GM06990 (cell line): ENCODE measurements around the gene GRID1.

Experiments used
- DNase-seq: peaks from one replicate; pipeline ENCODE4 v3.0.0-alpha.2; 2011; ENCODE audit not compliant: insufficient read length; ENCODE audit errors: extremely low read depth
- H3K27me3 ChIP-seq: replicated peaks from 2 replicates; pipeline ENCODE4 v1.6.0; 2011; ENCODE audit warnings: low read length; ENCODE audit not compliant: control insufficient read depth, insufficient read depth
- H3K36me3 ChIP-seq: 2 replicates; pipeline ENCODE4 v1.5.1; 2011; ENCODE audit warnings: low read length; ENCODE audit not compliant: control insufficient read depth, insufficient read depth
- H3K4me3 ChIP-seq: replicated peaks from 2 replicates; pipeline ENCODE4 v1.5.1; 2011; ENCODE audit warnings: low read depth, mild to moderate bottlenecking, control low read depth, low read length
- TF ChIP-seq, protein P1 (sequence below): IDR thresholded peaks from 2 replicates; pipeline ENCODE4 v1.5.1; 2011; ENCODE audit warnings: low read length, control low read depth, mild to moderate bottlenecking, inconsistent platforms; ENCODE audit not compliant: insufficient read depth, poor library complexity, severe bottlenecking

Gene GRID1

DNA sequence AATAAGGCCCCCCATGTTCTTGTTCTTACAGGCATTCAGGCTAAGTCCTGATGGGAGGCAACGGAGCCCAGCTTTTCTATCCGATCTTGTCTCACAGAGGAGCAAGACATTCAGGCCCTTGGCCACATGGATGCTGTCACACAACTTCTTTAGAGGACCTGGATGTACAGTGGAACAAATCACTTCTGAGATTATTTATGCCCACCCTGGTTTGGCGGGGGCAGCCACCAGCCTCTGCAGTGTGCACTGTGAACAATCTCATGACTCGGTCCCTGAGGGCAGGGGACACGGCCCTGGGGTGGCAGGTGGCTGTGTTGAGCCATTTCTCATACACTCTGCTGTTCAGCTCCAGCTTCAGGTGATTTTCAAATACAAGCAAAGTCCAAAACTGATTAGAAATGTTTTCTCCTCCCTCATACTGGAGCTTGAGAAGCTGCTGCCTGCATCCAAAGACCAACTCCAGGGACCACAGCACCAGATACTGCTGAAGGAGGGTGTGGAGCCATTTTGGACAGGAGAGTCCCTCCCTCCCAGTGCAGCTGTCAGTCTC, 441.3 kb downstream of the GRID1 start:
- TF ChIP-seq, protein P1, sequence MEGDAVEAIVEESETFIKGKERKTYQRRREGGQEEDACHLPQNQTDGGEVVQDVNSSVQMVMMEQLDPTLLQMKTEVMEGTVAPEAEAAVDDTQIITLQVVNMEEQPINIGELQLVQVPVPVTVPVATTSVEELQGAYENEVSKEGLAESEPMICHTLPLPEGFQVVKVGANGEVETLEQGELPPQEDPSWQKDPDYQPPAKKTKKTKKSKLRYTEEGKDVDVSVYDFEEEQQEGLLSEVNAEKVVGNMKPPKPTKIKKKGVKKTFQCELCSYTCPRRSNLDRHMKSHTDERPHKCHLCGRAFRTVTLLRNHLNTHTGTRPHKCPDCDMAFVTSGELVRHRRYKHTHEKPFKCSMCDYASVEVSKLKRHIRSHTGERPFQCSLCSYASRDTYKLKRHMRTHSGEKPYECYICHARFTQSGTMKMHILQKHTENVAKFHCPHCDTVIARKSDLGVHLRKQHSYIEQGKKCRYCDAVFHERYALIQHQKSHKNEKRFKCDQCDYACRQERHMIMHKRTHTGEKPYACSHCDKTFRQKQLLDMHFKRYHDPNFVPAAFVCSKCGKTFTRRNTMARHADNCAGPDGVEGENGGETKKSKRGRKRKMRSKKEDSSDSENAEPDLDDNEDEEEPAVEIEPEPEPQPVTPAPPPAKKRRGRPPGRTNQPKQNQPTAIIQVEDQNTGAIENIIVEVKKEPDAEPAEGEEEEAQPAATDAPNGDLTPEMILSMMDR = no peak
- H3K4me3 ChIP-seq = no peak overlapping the region
- H3K27me3 ChIP-seq = no peaks in the 10 kb centered on the region; the same call in 1 of the 2 replicates
- no peaks in the 10 kb centered on the region for H3K36me3 ChIP-seq
- no peak for DNase-seq

DNA sequence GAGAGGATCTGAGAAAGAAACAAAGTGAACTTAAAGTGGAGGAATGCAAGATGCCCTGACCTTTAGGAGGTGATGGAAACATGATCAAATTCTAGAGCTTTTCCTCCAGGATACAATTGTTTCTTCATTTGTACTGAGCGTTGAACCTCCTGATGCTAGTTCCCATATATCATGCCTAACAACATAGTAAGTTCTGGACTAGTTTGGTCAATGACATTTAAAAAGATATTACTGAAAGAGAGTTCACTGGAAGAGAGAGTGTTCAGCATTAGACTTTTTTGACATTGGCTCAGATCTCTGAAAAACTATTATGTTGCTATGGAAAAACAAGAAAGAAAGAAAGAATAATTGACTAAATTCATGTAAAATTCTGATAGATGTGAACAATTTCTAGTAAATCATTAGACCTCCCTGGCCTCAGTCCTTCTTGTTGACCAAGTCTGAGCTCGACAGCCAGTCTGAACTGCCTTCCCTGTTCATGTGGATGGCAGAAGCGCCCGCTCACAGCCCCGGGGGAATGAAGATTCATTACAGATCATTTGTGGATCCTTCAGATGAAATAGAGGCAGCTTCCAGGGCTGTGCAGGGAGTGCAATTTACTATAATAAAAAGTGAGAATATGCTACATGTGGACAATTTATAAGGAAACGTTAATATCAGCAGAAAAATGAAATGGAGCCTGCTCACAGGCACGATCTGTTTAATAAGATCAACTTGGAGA, 442.1 kb downstream of the GRID1 start:
- Histone ChIP-seq H3K27me3 (no peaks in the 10 kb centered on the region; the same call in 1 of the 2 replicates), H3K4me3 (no peak overlapping the region), H3K36me3 (no peaks in the 10 kb centered on the region)
- DNase-seq = no peak
- TF ChIP-seq, protein P1 = no peak

DNA sequence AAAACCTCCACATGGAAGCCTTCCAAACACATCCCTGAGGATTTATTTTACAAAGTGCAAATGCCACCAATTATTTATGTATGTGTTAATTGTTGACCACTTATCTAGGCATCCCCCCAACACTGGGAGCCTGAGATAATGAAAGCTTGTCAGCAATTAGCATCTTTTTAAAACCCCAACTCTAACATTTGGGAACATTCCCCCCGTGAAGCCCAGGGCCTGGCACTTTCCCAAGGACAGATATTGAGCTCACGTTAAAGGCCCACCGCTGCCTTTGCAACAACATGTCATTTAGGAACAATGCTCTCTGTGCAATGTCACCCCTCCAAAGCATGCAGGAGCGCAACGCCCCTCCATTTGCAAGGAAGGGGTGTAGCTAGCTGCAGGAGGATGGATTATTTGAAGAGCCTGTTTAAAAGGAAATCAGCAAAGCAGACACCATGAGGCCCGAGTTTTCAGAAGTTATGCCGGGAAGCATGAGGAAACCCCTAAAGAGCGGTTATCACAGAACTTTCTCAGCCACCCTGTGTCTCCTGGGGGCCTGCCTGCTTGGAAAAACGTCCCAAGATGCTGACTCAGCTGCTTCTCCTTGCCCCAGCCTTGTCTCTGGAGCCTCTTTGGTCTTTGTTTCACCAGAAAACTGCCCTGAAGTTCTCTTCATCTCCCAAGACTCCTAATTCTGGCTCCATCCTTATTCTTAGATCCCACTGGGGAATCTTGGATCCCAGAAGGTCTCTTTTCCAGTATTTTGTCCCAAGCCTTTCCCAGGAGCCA, 444.1 kb downstream of the GRID1 start:
- TF ChIP-seq, protein P1 = no peak
- no peak for DNase-seq
- H3K36me3 ChIP-seq = no peaks in the 10 kb centered on the region
- H3K4me3 ChIP-seq = no peak overlapping the region
- H3K27me3 ChIP-seq = no peaks in the 10 kb centered on the region; the same call in 1 of the 2 replicates

DNA sequence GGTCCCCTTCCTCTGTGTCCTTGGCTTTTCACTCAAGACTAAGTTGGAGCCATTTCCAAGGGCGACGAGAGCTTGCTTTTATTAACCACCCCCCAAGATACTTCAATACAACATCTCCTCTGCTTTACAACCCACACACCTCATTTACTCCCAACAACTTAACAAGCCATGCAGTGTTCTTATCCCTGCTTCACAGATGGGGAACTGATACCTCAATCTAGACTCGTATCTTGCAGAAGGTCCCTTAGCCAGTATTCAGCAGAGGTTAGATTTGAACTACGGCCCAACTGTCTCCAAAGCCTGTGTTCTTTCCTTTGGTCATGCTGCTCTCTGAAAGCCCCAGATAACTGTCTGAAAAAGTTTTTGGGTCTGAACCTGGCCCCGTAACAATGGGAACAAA, 444.8 kb downstream of the GRID1 start:
- no peak for DNase-seq
- no peak overlapping the region for H3K4me3 ChIP-seq
- H3K36me3 ChIP-seq = no peaks in the 10 kb centered on the region
- H3K27me3 ChIP-seq = no peaks in the 10 kb centered on the region; the same call in 1 of the 2 replicates
- TF ChIP-seq, protein P1 = no peak

DNA sequence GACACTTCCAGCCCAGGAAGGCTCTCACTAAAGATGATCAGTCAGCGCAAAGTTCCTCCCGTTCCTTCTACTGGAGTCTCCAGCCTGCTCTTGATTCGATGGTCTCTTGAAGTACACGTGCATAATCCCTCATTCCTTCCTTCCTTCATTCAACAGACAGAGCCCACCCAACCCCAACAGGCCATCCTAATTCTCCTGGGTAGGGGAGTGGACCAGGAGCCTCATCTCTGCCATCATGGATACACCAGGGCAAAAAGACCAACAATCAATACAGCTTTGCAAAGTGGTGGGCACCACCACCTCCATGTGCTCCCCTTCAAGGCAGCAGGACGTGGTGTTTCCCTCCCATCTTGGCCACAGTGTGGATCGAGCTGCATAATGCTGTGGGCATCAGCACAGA, 446.3 kb downstream of the GRID1 start:
- H3K36me3 ChIP-seq = no peaks in the 10 kb centered on the region
- H3K27me3 ChIP-seq = no peaks in the 10 kb centered on the region; the same call in 1 of the 2 replicates
- no peak overlapping the region for H3K4me3 ChIP-seq
- no peak for DNase-seq
- TF ChIP-seq, protein P1 = no peak
